ENCODE measurements around the gene FAM83C. TPM values are rescaled to one million over a fixed set of nuclear protein-coding genes. Genes with fewer than 3 reads are reported as not detected.

The FAM83C gene
- total RNA-seq, 1 experiment from 2014 or later = not detected

- no peak for TF ChIP-seq CTCF (IDR thresholded peaks at IDR 0.05; ENCODE audit: unreplicated experiment)
- H3K36me3 Mint-ChIP-seq (ENCODE audit: insufficient read depth, unreplicated experiment) = no peaks in the 10 kb centered on the region
- H3K27me3 Mint-ChIP-seq (ENCODE audit: unreplicated experiment) = peaks cover 25% of the 10 kb centered on the region
- no peaks in the 10 kb centered on the region for H3K9me3 Mint-ChIP-seq (ENCODE audit: low read depth, unreplicated experiment)
- peaks cover 24% of the 10 kb centered on the region for H3K4me1 Mint-ChIP-seq (ENCODE audit: low read depth, unreplicated experiment)
- H3K27ac Mint-ChIP-seq (ENCODE audit: unreplicated experiment) = no peak overlapping the region
- CTCF ChIA-PET = interaction anchor here (1.3 to 1.7 kb wide), 3 partner anchors 8 to 13 kb away, joined by 3 to 4 read pairs (median 3); partner anchors contain the start of gene EIF6
- no TSS peak for BruUV-seq (replicated peaks)
- no peak overlapping the region for H3K4me3 Mint-ChIP-seq (ENCODE audit: low read depth, unreplicated experiment)
- no peak for DNase-seq
- intact Hi-C loops (cut with micrococcal nuclease; ENCODE audit: unreplicated experiment) = no loop called here
Measured at GRCh38 chr20:35297740-35298139, 5.5 kb upstream of the FAM83C start.

GRCh38 chr20:35297155-35297554, 4.9 kb upstream of the FAM83C start:
- no peak overlapping the region for H3K4me3 Mint-ChIP-seq (ENCODE audit: low read depth, unreplicated experiment)
- no peak for TF ChIP-seq CTCF (IDR thresholded peaks at IDR 0.05; ENCODE audit: unreplicated experiment)
- intact Hi-C loops (cut with micrococcal nuclease; ENCODE audit: unreplicated experiment) = no loop called here
- no peak overlapping the region for H3K27ac Mint-ChIP-seq (ENCODE audit: unreplicated experiment)
- H3K4me1 Mint-ChIP-seq (ENCODE audit: low read depth, unreplicated experiment) = peaks cover 19% of the 10 kb centered on the region
- no peaks in the 10 kb centered on the region for H3K9me3 Mint-ChIP-seq (ENCODE audit: low read depth, unreplicated experiment)
- no peaks in the 10 kb centered on the region for H3K36me3 Mint-ChIP-seq (ENCODE audit: insufficient read depth, unreplicated experiment)
- DNase-seq = no peak
- H3K27me3 Mint-ChIP-seq (ENCODE audit: unreplicated experiment) = peaks cover 30% of the 10 kb centered on the region
- BruUV-seq (replicated peaks) = no TSS peak
- CTCF ChIA-PET = interaction anchor here (1.6 to 1.7 kb wide), 2 partner anchors 9 to 11 kb away, joined by 3 to 4 read pairs; no protein-coding TSS in a partner anchor

- Mint-ChIP-seq H3K4me1 (ENCODE audit: low read depth, unreplicated experiment) (peaks cover 8% of the 10 kb centered on the region), H3K9me3 (ENCODE audit: low read depth, unreplicated experiment) (no peaks in the 10 kb centered on the region), H3K27me3 (ENCODE audit: unreplicated experiment) (peaks cover 30% of the 10 kb centered on the region), H3K36me3 (ENCODE audit: insufficient read depth, unreplicated experiment) (no peaks in the 10 kb centered on the region), H3K27ac (ENCODE audit: unreplicated experiment) (no peak overlapping the region), H3K4me3 (ENCODE audit: low read depth, unreplicated experiment) (no peak overlapping the region)
- no peak for DNase-seq
- CTCF ChIA-PET = interaction anchor here (1.6 to 1.7 kb wide), 2 partner anchors 10 kb away, joined by 3 to 4 read pairs; no protein-coding TSS in a partner anchor
- intact Hi-C loops (cut with micrococcal nuclease; ENCODE audit: unreplicated experiment) = no loop called here
- TF ChIP-seq CTCF (IDR thresholded peaks at IDR 0.05; ENCODE audit: unreplicated experiment) = no peak
- BruUV-seq (replicated peaks) = no TSS peak
Measured at GRCh38 chr20:35296101-35296554, 3.9 kb upstream of the FAM83C start.

GRCh38 chr20:35295674-35296073, 3.4 kb upstream of the FAM83C start:
- no peak for DNase-seq
- Mint-ChIP-seq H3K36me3 (ENCODE audit: insufficient read depth, unreplicated experiment) (no peaks in the 10 kb centered on the region), H3K4me3 (ENCODE audit: low read depth, unreplicated experiment) (no peak overlapping the region), H3K27ac (ENCODE audit: unreplicated experiment) (no peak overlapping the region), H3K4me1 (ENCODE audit: low read depth, unreplicated experiment) (peaks cover 8% of the 10 kb centered on the region), H3K9me3 (ENCODE audit: low read depth, unreplicated experiment) (no peaks in the 10 kb centered on the region), H3K27me3 (ENCODE audit: unreplicated experiment) (peaks cover 30% of the 10 kb centered on the region)
- no TSS peak for BruUV-seq (replicated peaks)
- CTCF ChIA-PET = no interaction called here
- no peak for TF ChIP-seq CTCF (IDR thresholded peaks at IDR 0.05; ENCODE audit: unreplicated experiment)
- intact Hi-C loops (cut with micrococcal nuclease; ENCODE audit: unreplicated experiment) = no loop called here

All from Calu3 (cell line).